GM21381 (cell line): ENCODE results near the gene GAREM1.

Experiments used
- ATAC-seq: cut with Tn5 transposase; IDR thresholded peaks from one replicate; pipeline ENCODE4 v1.9.1; 2021; ENCODE audit warnings: mild to moderate bottlenecking, moderate library complexity; ENCODE audit not compliant: unreplicated experiment

Gene GAREM1

GRCh38 chr18:32459361-32460101 is 11.2 kb downstream of the GAREM1 start:
- ATAC-seq = no peak

GRCh38 chr18:32455361-32455760 is 15.3 kb downstream of the GAREM1 start:
- ATAC-seq = no peak

GRCh38 chr18:32454593-32454992 is 16.1 kb downstream of the GAREM1 start:
- no peak for ATAC-seq

- ATAC-seq = no peak
These were observed 19.8 kb downstream of the GAREM1 start for GRCh38 chr18:32450874-32451273.

- no peak for ATAC-seq
These were observed 20.5 kb downstream of the GAREM1 start for GRCh38 chr18:32450026-32450691.

GRCh38 chr18:32446780-32447179 is 23.9 kb downstream of the GAREM1 start:
- ATAC-seq = no peak

- no peak for ATAC-seq
These were observed 24.8 kb downstream of the GAREM1 start for GRCh38 chr18:32445846-32446245.

GRCh38 chr18:32443706-32444215 is 26.9 kb downstream of the GAREM1 start:
- ATAC-seq = no peak

- ATAC-seq = no peak
These were observed 27.5 kb downstream of the GAREM1 start for GRCh38 chr18:32443033-32443705.

- ATAC-seq = no peak
These were observed 28.1 kb downstream of the GAREM1 start for GRCh38 chr18:32442575-32442974.

GRCh38 chr18:32441533-32441932 is 29.1 kb downstream of the GAREM1 start:
- no peak for ATAC-seq

- ATAC-seq = no peak
These were observed 30.2 kb downstream of the GAREM1 start for GRCh38 chr18:32440518-32440917.

GRCh38 chr18:32439802-32440201 is 30.9 kb downstream of the GAREM1 start:
- ATAC-seq = no peak

GRCh38 chr18:32439241-32439640 is 31.4 kb downstream of the GAREM1 start:
- no peak for ATAC-seq

GRCh38 chr18:32438173-32438572 is 32.5 kb downstream of the GAREM1 start:
- ATAC-seq = no peak

GRCh38 chr18:32437100-32437834 is 33.4 kb downstream of the GAREM1 start:
- ATAC-seq = no peak

- no peak for ATAC-seq
These were observed 34.8 kb downstream of the GAREM1 start for GRCh38 chr18:32435631-32436500.

GRCh38 chr18:32431753-32432152 is 38.9 kb downstream of the GAREM1 start:
- ATAC-seq = no peak

- no peak for ATAC-seq
These were observed 41.3 kb downstream of the GAREM1 start for GRCh38 chr18:32429402-32429801.
